ENCODE data around the gene RFTN1.

DNA sequence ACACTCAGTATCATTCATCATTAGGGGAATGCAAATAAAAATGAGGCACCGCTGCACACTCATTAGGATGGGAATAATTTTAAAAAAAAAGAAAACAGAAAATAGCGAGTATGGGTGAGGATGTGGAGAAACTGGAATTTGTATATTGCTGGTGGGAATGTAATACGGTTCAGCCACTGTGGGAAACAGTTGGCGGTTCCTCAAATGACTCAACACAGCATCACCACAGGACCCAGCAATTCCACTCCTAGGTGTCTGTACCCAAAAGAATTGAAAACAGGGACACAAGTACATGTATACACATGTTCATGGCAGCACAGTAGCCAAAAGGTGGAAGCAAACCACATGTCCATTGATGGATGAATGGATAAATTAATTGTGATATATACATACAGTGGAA, 35.2 kb upstream of the RFTN1 start:
- TF ChIP-seq ARNT (IDR thresholded peaks at IDR 0.05) (no peak), BHLHE40 (IDR thresholded peaks at IDR 0.05; ENCODE audit: borderline replicate concordance) (no peak), FOXA1 (IDR thresholded peaks at IDR 0.05) (no peak), CTBP1 (IDR thresholded peaks at IDR 0.05; ENCODE audit: borderline replicate concordance) (no peak)

Data from HEK293T (cell line).